Sigmoid colon (tissue), 7 donors: Measurements from ENCODE around the gene PPP1CB. TPM values are rescaled to one million over a fixed set of nuclear protein-coding genes. Genes with fewer than 3 reads are reported as not detected.

ENCODE experiments used
- DNase-seq: peaks from one replicate; pipeline ENCODE4 v3.0.0-alpha.2; 2019
- H3K27ac ChIP-seq, 4 donors: fragments of 200-600 bp; sonication (generic); one replicate each; pipeline ENCODE4 v1.5.1; 2016 to 2019; ENCODE audit warnings: mild to moderate bottlenecking in 1 of 4
- H3K27me3 ChIP-seq, 3 donors: fragments of 200-600 bp; sonication (generic); one replicate each; pipeline ENCODE4 v1.5.1; 2019; ENCODE audit warnings: mild to moderate bottlenecking in 1 of 3
- H3K36me3 ChIP-seq, 4 donors: fragments of 200-600 bp; sonication (generic); one replicate each; pipeline ENCODE4 v1.5.1; 2016 to 2019
- H3K4me1 ChIP-seq, 4 donors: fragments of 200-600 bp; sonication (generic); one replicate each; pipeline ENCODE4 v1.5.1; 2017 to 2019
- H3K4me3 ChIP-seq, 4 donors: fragments of 200-600 bp; sonication (generic); one replicate each; pipeline ENCODE4 v1.5.1; 2017 to 2019; ENCODE audit warnings: mild to moderate bottlenecking in 2 of 4, moderate library complexity in 1 of 4
- H3K9me3 ChIP-seq, 4 donors: fragments of 200-600 bp in 3 of 4; sonication (generic) in 3 of 4; one replicate each; pipeline versions ENCODE4 v1.5.1 to v1.6.1; 2013 to 2019
- EP300 ChIP-seq, 4 donors: sonication (generic); formaldehyde crosslinking; IDR thresholded peaks; one replicate each; pipeline ENCODE4 v1.6.1; 2017; ENCODE audit warnings: antibody characterized with exemption in 4 of 4
- POLR2A ChIP-seq, 2 donors: fragments of 450-650 bp; IDR thresholded peaks; one replicate each; pipeline ENCODE4 v1.6.1; 2016; ENCODE audit warnings: antibody characterized with exemption in 2 of 2, mild to moderate bottlenecking in 2 of 2, moderate library complexity in 2 of 2
- POLR2AphosphoS5 ChIP-seq, 4 donors: sonication (generic); formaldehyde crosslinking; IDR thresholded peaks; one replicate each; pipeline ENCODE4 v1.6.1; 2017; ENCODE audit warnings: antibody characterized with exemption in 4 of 4
- WGBS, 2 donors: extraction: QIAGEN DNeasy Blood & Tissue Kit; methylation state at CpG; one replicate each; pipeline ENCODE4 v1.1.7; 2013; 5-methylcytosine and 5-hydroxymethylcytosine counted together
- intact Hi-C: fragments of 100-400 bp; cut with DNase I; formaldehyde crosslinking; loops from one replicate; pipeline ENCODE4 v1.15.1; 2023
- polyA plus RNA-seq, 3 donors: library from polyadenylated mRNA; stranded (reverse); fragments of 200-250 nt; gene quantifications; one replicate each; pipeline ENCODE4 v1.2.3, GENCODE V29; 2013
- total RNA-seq, 4 donors: library from RNA; depleted of rRNA; stranded (reverse); fragments of >200 nt; gene quantifications; one replicate each; pipeline ENCODE4 v1.1.0, GENCODE V29; 2016
- TF ChIP-seq, protein P1 (sequence below), 4 experiments: fragments of 450-650 bp in 3 of 4; fragments of 200-600 bp in 1 of 4; IDR thresholded peaks; one replicate each; pipeline ENCODE4 v1.5.1; 2016 to 2019; ENCODE audit warnings: antibody characterized with exemption in 4 of 4, mild to moderate bottlenecking in 3 of 4, moderate library complexity in 2 of 4
- donor health status: healthy with polysubstance abuse.
- donor health status: Bipolar disorder and iron deficiency.
- donor health status: healthy.

The PPP1CB gene
- total and polyA plus RNA-seq, 7 donors, result 88.7 to 567 (median 446) TPM

DNA sequence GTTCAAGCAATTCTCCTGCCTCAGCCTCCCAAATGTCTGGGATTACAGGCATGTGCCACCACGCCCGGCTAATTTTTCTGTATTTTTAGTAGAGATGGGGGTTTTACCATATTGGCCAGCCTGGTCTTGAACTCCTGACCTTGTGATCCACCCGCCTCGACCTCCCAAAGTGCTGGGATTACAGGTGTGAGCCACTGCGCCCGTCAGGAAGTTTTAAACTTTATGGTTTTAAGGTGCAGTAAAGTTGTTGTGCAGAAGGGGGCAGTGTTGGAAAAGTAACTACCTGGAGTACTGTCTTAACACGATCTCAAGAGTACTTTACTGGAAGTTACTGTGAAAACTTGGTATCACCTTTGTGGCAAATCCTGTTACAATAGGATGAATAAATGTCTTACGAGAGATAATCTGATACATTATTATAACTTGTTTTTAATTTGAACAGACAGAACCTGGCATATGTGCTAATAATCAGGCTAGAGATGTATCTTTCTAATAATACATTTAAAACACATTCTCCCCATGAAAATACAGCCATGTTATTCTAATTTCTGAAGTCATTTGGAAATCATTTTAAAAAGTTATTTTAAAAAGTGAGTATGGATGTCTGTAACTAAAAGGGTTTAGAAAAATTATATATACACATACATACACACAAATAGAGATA is 69.8 kb downstream of the PPP1CB start:
- Histone ChIP-seq H3K27me3 (no peaks in the 10 kb centered on the region), H3K9me3 (no peaks in the 10 kb centered on the region), H3K4me3 (no peak overlapping the region), H3K4me1 (no peaks in the 10 kb centered on the region), H3K27ac (no peak overlapping the region), H3K36me3 (no peaks in the 10 kb centered on the region)
- TF ChIP-seq POLR2A (IDR thresholded peaks at IDR 0.05), result no peak
- TF ChIP-seq, protein P1, sequence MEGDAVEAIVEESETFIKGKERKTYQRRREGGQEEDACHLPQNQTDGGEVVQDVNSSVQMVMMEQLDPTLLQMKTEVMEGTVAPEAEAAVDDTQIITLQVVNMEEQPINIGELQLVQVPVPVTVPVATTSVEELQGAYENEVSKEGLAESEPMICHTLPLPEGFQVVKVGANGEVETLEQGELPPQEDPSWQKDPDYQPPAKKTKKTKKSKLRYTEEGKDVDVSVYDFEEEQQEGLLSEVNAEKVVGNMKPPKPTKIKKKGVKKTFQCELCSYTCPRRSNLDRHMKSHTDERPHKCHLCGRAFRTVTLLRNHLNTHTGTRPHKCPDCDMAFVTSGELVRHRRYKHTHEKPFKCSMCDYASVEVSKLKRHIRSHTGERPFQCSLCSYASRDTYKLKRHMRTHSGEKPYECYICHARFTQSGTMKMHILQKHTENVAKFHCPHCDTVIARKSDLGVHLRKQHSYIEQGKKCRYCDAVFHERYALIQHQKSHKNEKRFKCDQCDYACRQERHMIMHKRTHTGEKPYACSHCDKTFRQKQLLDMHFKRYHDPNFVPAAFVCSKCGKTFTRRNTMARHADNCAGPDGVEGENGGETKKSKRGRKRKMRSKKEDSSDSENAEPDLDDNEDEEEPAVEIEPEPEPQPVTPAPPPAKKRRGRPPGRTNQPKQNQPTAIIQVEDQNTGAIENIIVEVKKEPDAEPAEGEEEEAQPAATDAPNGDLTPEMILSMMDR (IDR thresholded peaks at IDR 0.05), result peak; percentile 42 to 63 (median 54)
- no peak for DNase-seq
- intact Hi-C loops, result loop anchor here (10.0 kb wide), 1 partner anchor 1253 kb away; no protein-coding TSS in a partner anchor
- 2 to 6% methylated on average over 8 of the region's 8 CpGs for WGBS, 2 donors

DNA sequence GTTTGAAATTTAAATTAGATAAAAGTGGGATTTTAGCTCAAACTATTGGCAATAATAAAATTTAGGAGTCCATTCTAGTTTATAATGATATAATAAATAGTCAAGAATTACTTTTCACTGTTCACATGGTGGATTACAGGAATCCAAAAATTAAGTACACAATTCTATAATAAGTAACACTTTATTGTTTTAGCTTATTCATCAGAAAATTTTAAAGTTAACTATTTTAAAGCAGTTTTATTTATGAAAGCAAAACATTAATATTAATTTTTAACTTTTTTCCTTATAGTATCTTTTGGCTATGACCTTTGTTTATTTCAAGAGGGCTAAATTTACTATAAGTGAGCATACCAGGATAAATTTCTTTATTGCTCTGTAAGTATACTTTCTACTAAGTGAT is 70.4 kb downstream of the PPP1CB start:
- no peaks in the 10 kb centered on the region for H3K27me3 ChIP-seq
- H3K9me3 ChIP-seq, result no peaks in the 10 kb centered on the region
- no peaks in the 10 kb centered on the region for H3K36me3 ChIP-seq
- no peak for DNase-seq
- TF ChIP-seq, protein P1 (IDR thresholded peaks at IDR 0.05), result no peak
- TF ChIP-seq POLR2AphosphoS5 (IDR thresholded peaks at IDR 0.05), result no peak
- no peak for TF ChIP-seq POLR2A (IDR thresholded peaks at IDR 0.05)
- no peak for TF ChIP-seq EP300 (IDR thresholded peaks at IDR 0.05)
- no peaks in the 10 kb centered on the region for H3K4me1 ChIP-seq
- no peak overlapping the region for H3K4me3 ChIP-seq
- intact Hi-C loops, result loop anchor here (10.0 kb wide), 1 partner anchor 1253 kb away; no protein-coding TSS in a partner anchor
- no peak overlapping the region for H3K27ac ChIP-seq

DNA sequence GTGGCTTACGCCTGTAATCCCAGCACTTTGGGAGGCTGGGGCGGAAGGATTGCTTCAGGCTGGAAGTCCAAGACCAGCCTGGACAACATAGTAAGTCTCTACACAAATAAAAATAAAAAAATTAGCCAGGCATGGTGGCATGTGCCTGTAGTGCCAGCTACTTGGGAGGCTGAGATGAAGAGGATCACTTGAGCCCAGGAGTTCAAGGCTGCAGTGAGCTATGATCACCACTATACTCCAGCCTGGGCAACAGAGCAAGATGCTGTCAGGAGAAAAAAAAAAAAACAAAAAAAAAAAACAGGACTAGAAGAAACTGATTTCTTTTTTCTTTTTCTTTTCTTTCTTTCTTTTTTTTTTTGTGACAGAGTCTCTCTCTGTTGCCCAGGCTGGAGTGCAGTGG is 72.6 kb downstream of the PPP1CB start:
- WGBS, 2 donors, result 96 to 98% methylated on average over 2 of the region's 2 CpGs
- H3K9me3 ChIP-seq, result no peaks in the 10 kb centered on the region
- H3K27ac ChIP-seq, result no peak overlapping the region
- TF ChIP-seq POLR2A (IDR thresholded peaks at IDR 0.05) (no peak), POLR2AphosphoS5 (IDR thresholded peaks at IDR 0.05) (no peak), EP300 (IDR thresholded peaks at IDR 0.05) (no peak)
- TF ChIP-seq, protein P1 (IDR thresholded peaks at IDR 0.05), result no peak
- H3K27me3 ChIP-seq, result no peaks in the 10 kb centered on the region
- intact Hi-C loops, result loop anchor here (10.0 kb wide), 1 partner anchor 1251 kb away; no protein-coding TSS in a partner anchor
- H3K36me3 ChIP-seq, result no peaks in the 10 kb centered on the region
- H3K4me1 ChIP-seq, result no peaks in the 10 kb centered on the region
- DNase-seq, result no peak
- no peak overlapping the region for H3K4me3 ChIP-seq

DNA sequence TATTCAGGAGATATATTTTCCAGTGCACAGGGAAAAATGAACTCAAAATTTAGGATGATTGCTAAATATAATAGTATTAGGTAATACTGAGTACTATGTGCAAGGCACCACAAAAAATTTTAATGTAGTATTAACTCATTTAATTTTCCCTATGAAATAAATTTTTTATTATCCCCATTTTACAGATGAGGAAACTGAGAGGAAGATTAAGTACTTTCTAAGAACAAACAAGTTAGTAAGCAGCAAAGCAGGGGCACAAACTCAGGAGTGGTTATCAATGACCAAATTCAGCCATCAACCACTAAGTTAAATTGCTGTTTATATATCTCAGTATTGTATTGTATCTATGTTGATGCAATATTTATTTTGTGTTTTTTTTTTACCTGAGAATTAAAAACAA is 73.2 kb downstream of the PPP1CB start:
- Histone ChIP-seq H3K4me1 (no peaks in the 10 kb centered on the region), H3K4me3 (no peak overlapping the region), H3K27me3 (no peaks in the 10 kb centered on the region), H3K27ac (no peak overlapping the region), H3K9me3 (no peaks in the 10 kb centered on the region), H3K36me3 (no peaks in the 10 kb centered on the region)
- DNase-seq, result no peak
- TF ChIP-seq, protein P1 (IDR thresholded peaks at IDR 0.05), result no peak
- TF ChIP-seq EP300 (IDR thresholded peaks at IDR 0.05) (no peak), POLR2A (IDR thresholded peaks at IDR 0.05) (no peak), POLR2AphosphoS5 (IDR thresholded peaks at IDR 0.05) (no peak)
- intact Hi-C loops, result loop anchor here (10.0 kb wide), 1 partner anchor 1250 kb away; no protein-coding TSS in a partner anchor

DNA sequence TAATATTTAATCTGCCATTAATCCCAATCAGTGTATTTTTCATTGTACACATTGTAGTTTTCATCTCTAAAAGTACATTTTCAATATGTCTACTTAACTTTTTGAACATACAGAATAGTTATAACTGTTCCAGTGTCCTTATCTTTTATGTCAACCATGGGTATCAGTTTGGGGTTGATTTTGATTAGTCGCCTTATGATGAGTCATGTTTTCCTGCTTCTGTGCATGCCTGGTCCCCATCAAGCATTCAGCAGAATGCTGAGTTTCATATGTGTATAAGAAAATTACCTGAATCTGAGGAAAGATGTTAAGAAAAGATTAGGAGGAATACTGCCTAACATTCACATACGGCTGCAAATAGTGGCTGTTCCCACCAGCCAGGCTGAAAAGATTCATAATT is 76.8 kb downstream of the PPP1CB start:
- no peak for DNase-seq
- H3K9me3 ChIP-seq, result no peaks in the 10 kb centered on the region
- intact Hi-C loops, result loop anchor here (10.0 kb wide), 1 partner anchor 1246 kb away; no protein-coding TSS in a partner anchor
- H3K36me3 ChIP-seq, result no peaks in the 10 kb centered on the region
- no peak overlapping the region for H3K27ac ChIP-seq
- H3K4me1 ChIP-seq, result no peaks in the 10 kb centered on the region
- 87% methylated on average over 2 of the region's 2 CpGs for WGBS, 2 donors
- H3K27me3 ChIP-seq, result no peaks in the 10 kb centered on the region
- H3K4me3 ChIP-seq, result no peak overlapping the region
- TF ChIP-seq, protein P1 (IDR thresholded peaks at IDR 0.05), result no peak
- TF ChIP-seq EP300 (IDR thresholded peaks at IDR 0.05), result no peak
- no peak for TF ChIP-seq POLR2A (IDR thresholded peaks at IDR 0.05)
